HepG2 (cell line): ENCODE results near the gene SH3BGRL2. TPM values are rescaled to one million over a fixed set of nuclear protein-coding genes. Genes with fewer than 3 reads are reported as not detected.
A peak's percentile ranks its signal among the peaks of the same experiment; 100 is the strongest.

Experiments
- CBX5 ChIP-seq: sonication (generic); formaldehyde crosslinking; IDR thresholded peaks from 2 replicates; pipeline ENCODE4 v1.4.0; 2020; ENCODE audit warnings: missing genetic modification reagents, borderline replicate concordance
- DPF2 ChIP-seq: sonication (generic); formaldehyde crosslinking; IDR thresholded peaks from 2 replicates; pipeline ENCODE4 v1.4.0; 2020; ENCODE audit warnings: mild to moderate bottlenecking, low read depth, missing genetic modification reagents, borderline replicate concordance
- JUN ChIP-seq: sonication (generic); formaldehyde crosslinking; IDR thresholded peaks from 2 replicates; pipeline ENCODE4 v1.4.0; 2020; ENCODE audit warnings: mild to moderate bottlenecking, missing genetic modification reagents
- MED1 ChIP-seq: sonication (generic); formaldehyde crosslinking; IDR thresholded peaks from 2 replicates; pipeline ENCODE4 v1.4.0; 2020; ENCODE audit warnings: missing genetic modification reagents
- NFKBIZ ChIP-seq: IDR thresholded peaks from 2 replicates; pipeline ENCODE4 v1.6.1; 2018; ENCODE audit warnings: missing genetic modification reagents, missing compliant biosample characterization
- SMAD3 ChIP-seq: sonication (generic); formaldehyde crosslinking; IDR thresholded peaks from 2 replicates; pipeline ENCODE4 v1.4.0; 2020; ENCODE audit warnings: missing genetic modification reagents
- SYNCRIP ChIP-seq: fragments of 200-400 bp; formaldehyde crosslinking; IDR thresholded peaks from 2 replicates; pipeline ENCODE4 v1.6.1; 2018; ENCODE audit warnings: mild to moderate bottlenecking, low read depth, low read length; ENCODE audit not compliant: insufficient read depth
- ZEB1 ChIP-seq: IDR thresholded peaks from 2 replicates; pipeline ENCODE4 v1.6.1; 2012; ENCODE audit warnings: mild to moderate bottlenecking, low read depth, inconsistent platforms; ENCODE audit not compliant: insufficient replicate concordance
- ZFP1 ChIP-seq: IDR thresholded peaks from 2 replicates; pipeline ENCODE4 v1.6.1; 2016
- ZNF326 ChIP-seq: sonication (generic); formaldehyde crosslinking; IDR thresholded peaks from 2 replicates; pipeline ENCODE4 v1.4.0; 2020; ENCODE audit warnings: missing genetic modification reagents, borderline replicate concordance
- ZNF672 ChIP-seq: sonication (generic); formaldehyde crosslinking; IDR thresholded peaks from 2 replicates; pipeline ENCODE4 v1.8.1; 2022; ENCODE audit warnings: missing genetic modification reagents
- ZNF777 ChIP-seq: sonication (generic); formaldehyde crosslinking; IDR thresholded peaks from 2 replicates; pipeline ENCODE4 v1.4.0; 2020; ENCODE audit warnings: missing genetic modification reagents
- ZNF780A ChIP-seq: sonication (generic); formaldehyde crosslinking; IDR thresholded peaks from 2 replicates; pipeline ENCODE4 v1.8.0; 2022; ENCODE audit warnings: mild to moderate bottlenecking, missing genetic modification reagents, moderate library complexity
- polyA plus RNA-seq, 8 experiments: library from polyadenylated mRNA; depleted of rRNA in 3 of 8; stranded (reverse) in 7 of 8; unstranded in 1 of 8; fragments of >200 nt; fragmentation: Illumina TruSeq in 4 of 8; extraction: Trizol in 4 of 8; gene quantifications; 2 replicates each; pipeline versions ENCODE4 v1.2.1 to v1.2.3, GENCODE V29; 2011 to 2016; ENCODE audit warnings: low read depth in 4 of 8, missing spikeins in 1 of 8, mixed read lengths in 1 of 8; ENCODE audit not compliant: insufficient read depth in 1 of 8
- total RNA-seq, 5 experiments: library from RNA; depleted of rRNA; stranded (reverse); fragments of >200 nt; fragmentation: Illumina TruSeq; extraction: Trizol; gene quantifications; 2 replicates each; pipeline ENCODE4 v1.2.3, GENCODE V29; 2016; ENCODE audit warnings: low read depth in 1 of 5
- TF ChIP-seq, protein P1 (sequence below): sonication (generic); formaldehyde crosslinking; IDR thresholded peaks from 2 replicates; pipeline ENCODE4 v1.4.0; 2020; ENCODE audit warnings: mild to moderate bottlenecking, missing genetic modification reagents
- TF ChIP-seq, protein P2 (sequence below): IDR thresholded peaks from 2 replicates; pipeline ENCODE4 v1.6.1; 2016; ENCODE audit warnings: low read depth, borderline replicate concordance
- TF ChIP-seq, protein P3 (sequence below): sonication (generic); formaldehyde crosslinking; IDR thresholded peaks from 2 replicates; pipeline ENCODE4 v1.5.0; 2020; ENCODE audit warnings: mild to moderate bottlenecking, missing genetic modification reagents
- TF ChIP-seq, protein P4 (sequence below), 2 experiments: sonication (generic) in 1 of 2; formaldehyde crosslinking in 1 of 2; IDR thresholded peaks; 2 replicates each; pipeline versions ENCODE4 v1.4.0 to v1.6.1; 2016 to 2020; ENCODE audit warnings: borderline replicate concordance in 1 of 2, low read depth in 1 of 2, mild to moderate bottlenecking in 1 of 2, missing genetic modification reagents in 1 of 2
- TF ChIP-seq, protein P5 (sequence below): IDR thresholded peaks from 2 replicates; pipeline ENCODE4 v1.6.1; 2016; ENCODE audit warnings: missing compliant biosample characterization, missing genetic modification reagents, borderline replicate concordance

The SH3BGRL2 gene
- total and polyA plus RNA-seq, 2 of the 13 experiments (the other 11 are each of a cell fraction or from before 2014, with no cell fraction given) = 10.9 to 28.8 TPM

DNA sequence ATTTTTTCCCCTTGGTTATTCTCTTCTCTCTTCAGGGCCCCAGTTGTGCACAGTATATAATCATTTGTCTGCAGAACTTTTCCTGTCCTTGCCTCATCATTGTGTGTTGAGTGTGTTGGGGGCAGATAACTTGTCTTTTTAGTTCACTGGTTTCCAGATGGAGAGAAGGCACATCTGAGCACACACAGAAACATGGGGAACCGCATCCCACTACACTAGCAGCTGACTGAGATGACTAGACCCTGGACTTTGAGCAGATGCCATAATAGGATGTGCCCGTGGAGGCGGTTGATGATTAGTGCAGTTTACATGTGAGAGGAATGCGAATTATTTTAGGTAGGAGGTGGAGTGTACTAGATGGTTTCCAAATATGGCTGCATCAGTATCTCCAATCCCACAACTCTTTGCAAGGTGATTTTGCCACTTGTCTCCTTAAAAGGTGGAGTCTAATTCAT lies 26.5 kb upstream of the SH3BGRL2 start (continued):
- TF ChIP-seq JUN (CRISPR knock-in tag) (peak; percentile 63), DPF2 (CRISPR knock-in tag) (0 out of 2 replicates have a peak, but pooled peaks have one; percentile 21), ZNF780A (CRISPR knock-in tag) (no peak), ZNF326 (no peak), ZFP1 (CRISPR knock-in tag) (no peak), CBX5 (CRISPR knock-in tag) (peak; percentile 23; the same call in 1 of the 2 replicates), ZEB1 (peak; percentile 54), SMAD3 (CRISPR knock-in tag) (no peak), ZNF672 (CRISPR knock-in tag) (no peak), ZNF777 (CRISPR knock-in tag) (no peak), MED1 (CRISPR knock-in tag) (peak; percentile 77), NFKBIZ (0 out of 2 replicates have a peak, but pooled peaks have one; percentile 33), SYNCRIP (no peak)
- TF ChIP-seq, protein P1, sequence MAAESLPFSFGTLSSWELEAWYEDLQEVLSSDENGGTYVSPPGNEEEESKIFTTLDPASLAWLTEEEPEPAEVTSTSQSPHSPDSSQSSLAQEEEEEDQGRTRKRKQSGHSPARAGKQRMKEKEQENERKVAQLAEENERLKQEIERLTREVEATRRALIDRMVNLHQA (CRISPR knock-in tag) = no peak
- TF ChIP-seq, protein P2, sequence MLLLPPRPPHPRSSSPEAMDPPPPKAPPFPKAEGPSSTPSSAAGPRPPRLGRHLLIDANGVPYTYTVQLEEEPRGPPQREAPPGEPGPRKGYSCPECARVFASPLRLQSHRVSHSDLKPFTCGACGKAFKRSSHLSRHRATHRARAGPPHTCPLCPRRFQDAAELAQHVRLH (CRISPR knock-in tag) = 0 out of 2 replicates have a peak, but pooled peaks have one; percentile 8
- TF ChIP-seq, protein P3, sequence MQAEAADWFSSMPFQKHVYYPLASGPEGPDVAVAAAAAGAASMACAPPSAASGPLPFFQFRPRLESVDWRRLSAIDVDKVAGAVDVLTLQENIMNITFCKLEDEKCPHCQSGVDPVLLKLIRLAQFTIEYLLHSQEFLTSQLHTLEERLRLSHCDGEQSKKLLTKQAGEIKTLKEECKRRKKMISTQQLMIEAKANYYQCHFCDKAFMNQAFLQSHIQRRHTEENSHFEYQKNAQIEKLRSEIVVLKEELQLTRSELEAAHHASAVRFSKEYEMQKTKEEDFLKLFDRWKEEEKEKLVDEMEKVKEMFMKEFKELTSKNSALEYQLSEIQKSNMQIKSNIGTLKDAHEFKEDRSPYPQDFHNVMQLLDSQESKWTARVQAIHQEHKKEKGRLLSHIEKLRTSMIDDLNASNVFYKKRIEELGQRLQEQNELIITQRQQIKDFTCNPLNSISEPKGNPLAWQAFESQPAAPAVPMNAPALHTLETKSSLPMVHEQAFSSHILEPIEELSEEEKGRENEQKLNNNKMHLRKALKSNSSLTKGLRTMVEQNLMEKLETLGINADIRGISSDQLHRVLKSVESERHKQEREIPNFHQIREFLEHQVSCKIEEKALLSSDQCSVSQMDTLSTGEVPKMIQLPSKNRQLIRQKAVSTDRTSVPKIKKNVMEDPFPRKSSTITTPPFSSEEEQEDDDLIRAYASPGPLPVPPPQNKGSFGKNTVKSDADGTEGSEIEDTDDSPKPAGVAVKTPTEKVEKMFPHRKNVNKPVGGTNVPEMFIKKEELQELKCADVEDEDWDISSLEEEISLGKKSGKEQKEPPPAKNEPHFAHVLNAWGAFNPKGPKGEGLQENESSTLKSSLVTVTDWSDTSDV (CRISPR knock-in tag) = no peak
- TF ChIP-seq, protein P4, sequence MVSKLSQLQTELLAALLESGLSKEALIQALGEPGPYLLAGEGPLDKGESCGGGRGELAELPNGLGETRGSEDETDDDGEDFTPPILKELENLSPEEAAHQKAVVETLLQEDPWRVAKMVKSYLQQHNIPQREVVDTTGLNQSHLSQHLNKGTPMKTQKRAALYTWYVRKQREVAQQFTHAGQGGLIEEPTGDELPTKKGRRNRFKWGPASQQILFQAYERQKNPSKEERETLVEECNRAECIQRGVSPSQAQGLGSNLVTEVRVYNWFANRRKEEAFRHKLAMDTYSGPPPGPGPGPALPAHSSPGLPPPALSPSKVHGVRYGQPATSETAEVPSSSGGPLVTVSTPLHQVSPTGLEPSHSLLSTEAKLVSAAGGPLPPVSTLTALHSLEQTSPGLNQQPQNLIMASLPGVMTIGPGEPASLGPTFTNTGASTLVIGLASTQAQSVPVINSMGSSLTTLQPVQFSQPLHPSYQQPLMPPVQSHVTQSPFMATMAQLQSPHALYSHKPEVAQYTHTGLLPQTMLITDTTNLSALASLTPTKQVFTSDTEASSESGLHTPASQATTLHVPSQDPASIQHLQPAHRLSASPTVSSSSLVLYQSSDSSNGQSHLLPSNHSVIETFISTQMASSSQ (IDR thresholded peaks at IDR 0.05; ENCODE audit: low read depth) = peak; percentile 18; the same call in 1 of the 2 replicates
- TF ChIP-seq, protein P4 (CRISPR knock-in tag; IDR thresholded peaks at IDR 0.05; ENCODE audit: borderline replicate concordance) = no peak; the same call in 1 of the 2 replicates
- TF ChIP-seq, protein P5, sequence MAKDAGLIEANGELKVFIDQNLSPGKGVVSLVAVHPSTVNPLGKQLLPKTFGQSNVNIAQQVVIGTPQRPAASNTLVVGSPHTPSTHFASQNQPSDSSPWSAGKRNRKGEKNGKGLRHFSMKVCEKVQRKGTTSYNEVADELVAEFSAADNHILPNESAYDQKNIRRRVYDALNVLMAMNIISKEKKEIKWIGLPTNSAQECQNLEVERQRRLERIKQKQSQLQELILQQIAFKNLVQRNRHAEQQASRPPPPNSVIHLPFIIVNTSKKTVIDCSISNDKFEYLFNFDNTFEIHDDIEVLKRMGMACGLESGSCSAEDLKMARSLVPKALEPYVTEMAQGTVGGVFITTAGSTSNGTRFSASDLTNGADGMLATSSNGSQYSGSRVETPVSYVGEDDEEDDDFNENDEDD (CRISPR knock-in tag) = no peak
